Fibroblast of peridontal ligament (primary cell): ENCODE data around the gene CTSE.

Experiments used
- DNase-seq: peaks from one replicate; pipeline ENCODE4 v3.0.0-alpha.2; 2010; ENCODE audit errors: extremely low read depth

The CTSE gene

DNA sequence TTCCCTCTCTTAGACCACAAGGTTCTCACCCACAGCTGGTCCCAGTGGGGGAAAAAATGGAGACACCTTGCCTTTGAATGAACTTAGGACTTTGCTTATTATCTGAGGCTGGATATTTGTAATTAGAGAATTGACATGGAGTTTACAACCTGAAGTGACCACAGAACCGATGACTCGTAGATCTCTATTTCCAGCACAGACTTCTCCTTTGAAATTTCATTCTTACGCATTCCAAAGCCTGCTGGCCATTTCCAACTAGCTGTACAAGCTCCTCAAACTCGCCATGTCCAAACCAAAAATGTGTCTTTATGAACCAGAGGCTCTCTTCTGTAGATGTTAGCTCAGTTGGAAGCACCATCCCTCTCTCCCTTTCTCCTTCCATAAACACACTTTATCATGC lies 32.5 kb downstream of the CTSE start:
- peak; percentile 43 for DNase-seq

- DNase-seq = no peak
Measured at GRCh38 chr1:205990226-205990625, 33.5 kb downstream of the CTSE start.

DNA sequence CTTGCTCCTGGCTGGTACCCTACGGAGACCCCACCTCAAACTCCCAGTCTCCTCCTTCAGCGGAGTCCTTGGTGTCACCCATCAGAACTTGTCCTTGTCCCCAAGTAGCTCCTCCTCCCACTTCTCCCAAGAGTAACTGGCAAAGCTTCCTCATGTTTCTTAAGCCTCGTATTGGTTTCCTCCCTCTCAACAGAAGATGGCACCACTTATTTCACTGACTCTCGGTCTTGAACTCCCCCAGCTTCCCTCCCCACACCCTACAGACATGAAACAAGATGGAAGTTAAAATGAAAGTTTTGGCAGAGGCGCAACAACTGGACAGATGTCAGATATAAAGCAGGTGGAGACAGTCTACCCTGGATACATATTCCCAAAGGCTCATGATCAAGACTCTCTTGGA lies 33.9 kb downstream of the CTSE start:
- no peak for DNase-seq

GRCh38 chr1:205988585-205988995 lies 35.1 kb downstream of the CTSE start:
- DNase-seq = no peak

DNA sequence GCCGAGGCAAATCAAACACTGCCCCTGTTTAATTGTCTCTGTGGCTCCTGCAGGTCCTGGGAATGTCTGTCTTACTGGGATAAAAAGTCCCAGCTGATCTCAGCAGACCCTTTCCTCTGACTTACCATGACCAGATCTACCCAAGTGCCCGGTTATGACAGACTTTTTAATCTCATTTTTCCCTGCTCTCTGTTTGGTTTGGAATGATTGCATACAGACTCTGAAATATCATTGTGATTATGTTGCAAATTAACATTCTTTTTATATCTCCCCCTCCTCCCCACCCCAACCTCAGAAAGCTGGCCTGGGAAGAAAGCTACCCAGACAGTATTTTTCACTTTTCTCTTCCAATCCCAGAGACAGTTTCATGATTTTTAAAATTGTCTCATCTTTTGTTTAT lies 36.8 kb downstream of the CTSE start:
- peak; percentile 67 for DNase-seq

DNA sequence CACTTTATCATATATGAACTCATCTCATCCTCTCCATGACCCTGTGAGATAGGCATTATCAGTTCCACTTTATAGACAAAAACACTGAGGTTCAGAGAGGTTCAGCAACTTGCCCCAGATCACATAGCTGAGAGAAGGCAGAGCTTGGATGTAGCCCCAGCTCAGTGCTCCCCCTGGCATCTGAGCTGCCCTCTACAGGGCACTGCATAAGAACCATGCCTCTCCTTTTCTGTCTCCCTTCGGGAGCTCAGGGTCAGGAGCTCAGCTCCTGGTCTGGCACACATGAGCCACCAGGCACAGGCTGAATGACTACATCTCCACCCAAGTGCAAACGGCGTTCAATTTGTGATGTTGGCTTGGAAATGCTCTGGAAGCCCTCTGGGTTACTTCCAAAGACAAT lies 37.4 kb downstream of the CTSE start:
- no peak for DNase-seq

DNA sequence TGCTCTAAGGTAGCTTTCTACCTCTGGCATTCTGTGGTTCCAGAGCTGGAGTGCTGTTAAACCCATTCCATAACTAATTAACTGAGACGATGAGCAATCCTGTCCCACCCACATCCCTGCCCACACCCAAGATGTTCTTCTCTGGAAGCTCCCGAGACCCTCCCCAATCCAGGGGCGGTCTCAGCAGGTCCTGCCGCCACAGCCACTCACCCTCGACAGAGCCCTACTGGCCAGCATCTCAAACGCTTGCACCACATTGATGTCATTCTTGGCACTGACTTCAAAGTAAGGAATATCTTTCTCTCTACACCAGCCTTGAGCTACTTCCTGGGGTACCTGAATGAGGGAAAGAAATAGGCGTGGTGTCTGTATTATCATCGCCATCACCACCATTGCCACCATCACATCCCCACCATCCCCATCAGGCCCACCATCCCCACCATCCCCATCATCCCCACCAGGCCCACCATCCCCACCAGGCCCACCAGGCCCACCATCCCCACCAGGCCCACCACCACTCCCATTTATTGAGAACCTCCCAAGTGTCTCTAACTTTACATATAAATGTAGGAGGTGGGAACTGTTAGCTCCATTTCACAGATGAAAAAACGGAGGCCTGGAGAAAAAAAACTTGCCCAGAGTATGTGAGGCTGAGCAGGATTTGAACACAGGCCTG lies 38.2 kb downstream of the CTSE start:
- no peak for DNase-seq

GRCh38 chr1:205983925-205984725 lies 39.6 kb downstream of the CTSE start:
- DNase-seq = peak; percentile 65

DNA sequence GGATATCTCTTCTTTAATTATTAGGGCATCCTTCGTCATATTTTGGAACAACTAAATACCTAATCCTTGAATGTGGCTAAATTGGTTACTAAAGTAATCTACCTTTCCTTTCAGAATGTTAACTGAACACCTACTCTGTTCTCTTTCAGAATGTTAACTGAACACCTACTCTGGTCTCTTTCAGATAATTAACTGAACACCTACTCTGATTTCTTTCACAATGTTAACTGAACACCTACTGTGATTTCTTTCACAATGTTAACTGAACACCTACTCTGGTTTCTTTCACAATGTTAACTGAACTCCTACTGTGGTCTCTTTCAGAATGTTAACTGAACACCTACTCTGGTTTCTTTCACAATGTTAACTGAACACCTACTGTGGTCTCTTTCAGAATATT lies 42.4 kb downstream of the CTSE start:
- no peak for DNase-seq

GRCh38 chr1:205980237-205980870 lies 43.3 kb downstream of the CTSE start:
- DNase-seq = no peak

DNA sequence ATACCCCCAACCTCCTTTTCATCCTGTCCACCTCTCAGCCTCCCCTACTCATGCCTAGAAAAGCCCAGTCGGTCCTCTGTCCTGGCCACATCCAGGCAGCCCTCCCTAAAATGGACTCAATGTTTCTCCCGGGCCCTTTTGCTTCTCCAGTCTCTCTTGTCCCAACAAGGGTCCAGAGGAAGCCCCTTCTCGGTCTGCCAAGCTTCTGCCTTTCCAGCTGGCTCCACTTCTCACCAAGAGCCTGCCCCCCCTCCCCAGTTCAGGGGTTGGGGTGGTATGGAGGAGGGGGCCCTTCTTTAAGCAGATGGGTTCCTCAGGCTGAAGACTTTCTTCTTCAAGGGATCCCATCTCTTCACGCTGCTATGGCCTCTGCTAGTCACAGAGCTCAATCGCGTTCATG lies 44.4 kb downstream of the CTSE start:
- no peak for DNase-seq

GRCh38 chr1:205978676-205979075 lies 45.0 kb downstream of the CTSE start:
- DNase-seq = no peak

DNA sequence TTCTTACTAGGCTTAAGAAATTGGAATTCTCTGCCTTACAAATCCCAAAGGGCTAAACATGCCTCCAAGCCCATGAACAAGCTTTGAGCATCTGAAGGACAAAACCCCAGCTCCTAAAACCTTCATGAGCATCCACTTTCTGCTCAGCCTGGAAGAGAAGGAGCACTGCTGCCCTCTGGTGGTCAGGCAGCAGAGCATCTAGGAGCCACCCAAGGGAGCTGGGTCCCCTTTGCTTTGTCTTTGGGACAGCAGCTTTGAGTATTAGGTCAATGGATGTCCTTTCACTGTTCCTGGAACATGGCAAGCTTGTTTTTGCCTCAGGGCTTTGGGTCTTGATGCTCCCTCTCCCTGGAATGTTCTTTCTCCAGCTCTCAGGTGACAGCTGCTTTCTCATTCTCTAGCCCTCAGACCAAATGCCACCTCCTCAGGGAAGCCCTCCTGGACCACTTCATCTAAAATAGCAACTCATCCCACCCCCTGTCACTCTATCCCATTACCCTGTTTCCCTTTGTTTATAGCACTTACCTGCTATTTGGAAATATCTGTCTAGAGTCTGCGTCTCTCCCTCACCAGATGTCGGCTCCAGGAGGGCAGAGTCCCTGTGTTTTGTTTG lies 46.2 kb downstream of the CTSE start:
- peak; percentile 98 for DNase-seq

DNA sequence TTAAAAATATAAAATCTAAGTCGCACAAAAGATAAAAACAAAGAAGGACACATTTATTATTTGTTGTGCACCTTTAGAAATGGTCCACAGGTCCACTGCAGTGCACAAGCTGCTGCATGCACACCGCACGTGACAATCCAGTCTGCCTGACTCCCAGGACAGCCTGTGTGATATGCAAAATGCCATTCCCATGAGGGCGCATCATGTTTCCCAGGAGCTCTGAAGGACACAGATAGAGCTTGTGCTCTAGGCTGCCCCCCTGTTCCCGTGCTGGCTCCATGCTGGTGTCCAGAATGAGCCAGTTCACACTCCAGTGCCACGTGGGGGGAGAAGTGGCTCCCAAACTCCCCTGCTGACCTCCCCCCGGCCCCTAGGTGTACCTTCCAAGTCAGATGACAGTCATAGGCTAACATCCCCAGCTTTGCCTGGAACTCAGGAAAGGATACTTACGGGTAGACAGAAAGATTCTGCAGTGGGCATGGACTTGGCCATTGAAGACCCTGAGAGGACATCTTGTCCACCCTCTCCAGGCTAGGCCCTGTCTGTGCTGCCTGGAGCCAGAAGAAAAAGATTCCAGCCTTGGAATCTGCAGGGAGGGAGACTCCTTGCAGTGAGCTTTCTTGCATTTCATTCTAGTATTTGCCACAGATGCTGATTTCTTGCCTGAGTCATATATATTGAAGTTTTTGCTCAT lies 46.8 kb downstream of the CTSE start:
- DNase-seq = peak; percentile 36

GRCh38 chr1:205976036-205976435 lies 47.7 kb downstream of the CTSE start:
- DNase-seq = no peak

- no peak for DNase-seq
Measured at GRCh38 chr1:205975387-205975998, 48.2 kb downstream of the CTSE start.

DNA sequence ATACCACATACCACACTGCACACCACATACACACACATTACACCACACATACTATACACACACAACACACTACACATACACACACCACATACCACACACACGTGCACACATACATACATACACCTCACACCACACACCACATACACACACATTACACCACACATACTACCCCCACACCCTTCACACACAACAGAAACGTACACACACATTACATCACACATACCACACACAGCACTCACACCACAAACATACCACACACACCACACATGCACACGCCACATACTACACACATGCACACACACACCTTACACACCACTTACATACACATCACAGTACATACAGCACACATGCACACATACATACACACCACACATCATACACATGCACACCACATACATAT lies 49.0 kb downstream of the CTSE start:
- DNase-seq = no peak

DNA sequence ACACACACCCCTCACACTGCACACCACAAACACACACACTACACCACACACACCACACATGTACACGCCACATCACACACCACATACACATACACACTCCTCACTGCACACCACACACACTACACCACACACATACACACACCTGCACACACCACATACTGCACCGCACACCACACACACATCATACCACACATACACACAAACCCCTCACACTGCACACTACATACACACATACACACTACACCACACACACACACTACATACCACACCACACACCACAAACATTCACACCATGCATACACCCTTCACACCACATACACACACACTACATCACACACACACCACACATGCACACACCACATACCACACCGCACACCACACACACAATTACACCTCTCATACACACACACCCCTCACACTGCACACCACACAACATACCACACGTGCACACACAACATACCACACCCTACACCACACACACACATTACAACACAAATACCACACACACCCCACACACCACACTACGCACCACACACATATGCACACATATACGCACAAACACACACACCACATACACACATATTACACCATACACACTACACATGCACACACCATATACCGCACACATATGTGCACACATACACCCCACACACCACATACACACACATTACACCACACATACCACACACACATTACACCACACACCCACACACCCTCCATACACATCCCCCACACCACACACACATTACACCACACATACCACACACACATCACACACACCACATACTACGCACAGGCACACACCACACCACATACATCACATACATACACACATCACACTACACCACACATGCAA lies 50.1 kb downstream of the CTSE start:
- no peak for DNase-seq

DNA sequence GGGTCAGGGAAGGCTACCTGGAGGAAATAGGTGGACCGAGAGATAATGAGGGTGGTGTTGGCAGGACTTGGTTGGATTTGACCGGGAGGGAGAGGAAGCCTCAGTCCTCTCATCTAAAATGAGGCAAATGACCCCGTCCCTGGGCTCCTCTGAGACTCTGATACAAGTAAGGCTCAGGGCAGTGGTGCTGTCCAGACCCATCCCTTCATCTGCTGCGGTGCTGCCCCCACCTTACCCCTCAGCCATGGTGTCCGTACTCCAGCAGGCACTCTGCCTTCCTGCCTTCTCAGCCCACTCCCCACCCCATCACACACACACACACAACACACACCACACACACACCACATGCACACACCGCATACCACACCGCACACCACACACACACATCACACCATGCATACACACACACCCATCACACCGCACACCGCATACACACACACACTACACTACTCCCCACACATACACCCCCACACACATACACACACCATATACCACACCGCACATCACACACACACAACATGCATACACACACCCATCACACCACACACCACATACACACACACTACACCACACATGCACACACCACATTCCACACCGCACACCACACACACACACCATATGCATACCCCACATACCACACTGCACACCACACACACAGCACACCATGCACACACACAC lies 51.1 kb downstream of the CTSE start:
- no peak for DNase-seq

DNA sequence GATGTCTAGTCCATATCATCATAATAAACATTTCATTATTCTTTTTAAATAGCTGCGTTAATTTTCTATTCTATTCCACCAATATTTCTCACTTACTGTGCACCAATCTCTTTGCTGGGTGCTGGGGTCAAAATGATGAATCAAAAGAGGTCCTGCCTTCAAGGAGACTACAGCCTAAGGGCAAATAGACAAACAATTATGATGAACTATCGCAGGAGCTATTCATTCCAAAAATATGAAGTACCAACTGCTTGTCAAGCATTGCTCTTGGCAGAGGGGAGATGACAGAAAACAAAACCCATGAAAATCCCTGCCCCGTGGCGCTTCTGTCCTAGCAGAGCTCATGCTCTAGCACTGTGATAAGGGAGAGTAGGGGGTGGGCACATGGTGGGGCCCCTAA lies 51.6 kb downstream of the CTSE start:
- DNase-seq = no peak
